Femur (tissue), 1 donor: Measurements from ENCODE around the gene SLC22A23.
A peak's percentile ranks its signal among the peaks of the same experiment; 100 is the strongest.

ENCODE experiments used
- DNase-seq: peaks from one replicate; pipeline ENCODE4 v3.0.0-alpha.2; 2017

The SLC22A23 gene

DNA sequence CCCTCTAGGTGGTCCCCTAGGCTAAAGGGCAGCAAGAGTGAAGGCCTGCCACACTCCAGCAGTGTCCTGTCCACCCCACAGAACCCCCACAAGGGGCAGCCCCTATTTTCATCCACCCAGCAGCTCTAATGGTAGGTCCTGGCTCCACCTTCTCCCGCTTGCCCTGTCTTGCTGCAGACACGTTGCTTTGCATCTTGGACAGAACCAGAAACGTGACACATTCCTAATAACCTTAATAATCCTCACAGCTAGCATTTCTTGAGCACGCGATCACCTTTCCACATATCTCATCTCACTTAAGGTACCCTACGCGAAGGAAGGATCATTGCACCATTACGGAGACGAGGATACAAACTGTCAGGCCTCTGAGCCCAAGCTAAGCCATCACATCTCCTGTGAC, 11.7 kb upstream of the SLC22A23 start:
- no peak for DNase-seq

DNA sequence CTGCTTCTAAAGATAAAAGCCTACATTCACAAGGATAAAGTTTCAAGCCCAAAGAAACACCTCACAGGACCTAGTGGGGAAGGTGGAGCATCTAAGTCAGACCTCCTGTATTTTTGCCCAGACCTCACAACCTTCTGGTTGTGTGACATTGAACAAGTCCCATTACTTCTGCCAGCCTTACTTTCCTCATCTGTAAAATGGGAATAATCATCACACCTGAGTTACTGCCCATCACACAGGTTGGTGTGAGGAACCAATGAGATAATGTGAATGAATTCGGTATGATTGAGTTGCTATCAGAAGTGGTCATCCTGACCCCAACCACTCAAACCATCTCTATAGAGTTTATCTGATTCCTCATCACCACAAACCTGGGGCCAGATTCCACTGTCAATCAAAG, 11.1 kb upstream of the SLC22A23 start:
- DNase-seq: no peak

DNA sequence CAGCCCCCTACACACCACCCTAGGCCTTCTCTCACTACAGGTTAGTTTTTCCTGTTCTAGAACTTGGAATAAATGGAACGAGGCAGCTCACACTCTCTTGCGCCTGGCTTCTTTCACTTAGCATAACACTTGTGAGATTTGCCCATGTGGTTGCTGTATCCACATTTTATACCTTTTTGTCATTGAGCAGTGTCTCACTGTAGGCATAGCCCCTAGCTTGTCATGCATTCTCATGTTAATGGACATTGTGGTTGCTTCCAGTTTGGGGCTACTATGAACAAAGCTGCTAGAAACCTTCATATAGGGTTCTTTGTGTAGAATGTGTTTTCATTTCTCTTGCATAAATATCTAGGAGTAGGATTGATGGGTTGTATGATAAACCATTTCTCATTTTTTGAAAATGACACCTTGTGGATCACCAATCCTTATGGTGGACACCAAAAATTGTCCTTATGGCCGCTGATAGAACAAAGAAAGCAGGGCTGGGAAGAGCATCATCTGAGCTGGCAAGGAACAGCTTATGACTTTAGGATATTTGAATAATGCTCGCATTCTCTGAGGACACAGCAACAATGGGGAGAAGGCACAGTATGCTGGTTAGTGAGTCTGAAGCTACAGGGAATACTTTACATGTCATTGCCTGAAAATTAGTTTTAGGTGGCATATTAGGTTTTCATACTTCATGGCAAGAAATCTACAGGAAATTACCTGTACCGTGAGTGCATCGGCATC, 9.8 kb upstream of the SLC22A23 start:
- DNase-seq: no peak

DNA sequence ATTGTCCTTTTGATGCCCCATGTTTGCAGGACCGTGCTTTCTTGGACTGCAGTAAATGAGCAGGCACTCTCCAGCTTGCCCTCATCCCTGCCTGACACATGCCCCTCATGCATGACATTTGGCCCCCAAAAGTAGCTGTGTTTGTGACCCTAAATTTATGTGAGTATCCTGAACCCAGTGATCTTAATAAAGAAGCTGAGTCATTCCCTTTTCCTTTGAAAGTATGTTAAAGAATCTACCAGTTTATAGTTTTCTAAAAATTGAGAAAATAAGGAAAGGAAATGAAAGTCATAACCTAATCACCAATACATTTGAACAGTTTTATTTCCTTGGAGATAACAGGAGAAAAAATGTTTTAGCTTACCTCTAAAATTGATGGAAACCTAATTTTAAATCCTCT, 3.4 kb upstream of the SLC22A23 start:
- no peak for DNase-seq

DNA sequence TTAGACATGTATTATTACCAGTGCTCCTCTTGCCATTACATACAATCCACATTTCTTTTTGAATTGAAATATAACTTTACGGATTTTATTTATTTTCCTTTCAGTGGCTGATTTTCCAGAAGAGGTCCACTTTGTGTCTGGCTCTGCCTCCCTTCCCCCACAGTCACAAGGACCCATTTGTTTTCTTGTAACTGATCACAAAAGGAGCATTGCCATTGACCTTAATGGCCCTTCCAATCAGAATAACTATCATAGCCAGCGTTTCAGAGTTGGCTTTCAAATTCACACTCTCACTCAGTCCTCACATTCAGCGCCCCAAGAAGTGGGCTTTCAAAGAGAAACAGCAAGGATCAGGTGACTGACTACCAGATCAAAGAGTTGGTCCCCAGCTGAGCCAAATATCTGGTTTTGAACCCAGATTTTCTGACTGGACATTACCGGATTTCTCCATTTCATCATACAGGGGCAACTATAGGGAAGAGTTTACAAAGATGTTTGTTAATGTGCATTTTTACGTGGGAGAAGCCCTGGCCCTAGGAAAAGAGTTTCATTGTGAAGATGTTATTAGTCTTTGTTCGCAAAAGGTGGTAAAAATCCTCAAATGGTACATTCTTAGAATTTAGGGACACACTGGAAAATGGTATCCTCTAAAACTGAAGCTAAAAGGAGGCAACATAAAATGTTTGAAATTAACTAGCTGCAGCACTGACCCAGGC, 2.0 kb upstream of the SLC22A23 start:
- DNase-seq: no peak

DNA sequence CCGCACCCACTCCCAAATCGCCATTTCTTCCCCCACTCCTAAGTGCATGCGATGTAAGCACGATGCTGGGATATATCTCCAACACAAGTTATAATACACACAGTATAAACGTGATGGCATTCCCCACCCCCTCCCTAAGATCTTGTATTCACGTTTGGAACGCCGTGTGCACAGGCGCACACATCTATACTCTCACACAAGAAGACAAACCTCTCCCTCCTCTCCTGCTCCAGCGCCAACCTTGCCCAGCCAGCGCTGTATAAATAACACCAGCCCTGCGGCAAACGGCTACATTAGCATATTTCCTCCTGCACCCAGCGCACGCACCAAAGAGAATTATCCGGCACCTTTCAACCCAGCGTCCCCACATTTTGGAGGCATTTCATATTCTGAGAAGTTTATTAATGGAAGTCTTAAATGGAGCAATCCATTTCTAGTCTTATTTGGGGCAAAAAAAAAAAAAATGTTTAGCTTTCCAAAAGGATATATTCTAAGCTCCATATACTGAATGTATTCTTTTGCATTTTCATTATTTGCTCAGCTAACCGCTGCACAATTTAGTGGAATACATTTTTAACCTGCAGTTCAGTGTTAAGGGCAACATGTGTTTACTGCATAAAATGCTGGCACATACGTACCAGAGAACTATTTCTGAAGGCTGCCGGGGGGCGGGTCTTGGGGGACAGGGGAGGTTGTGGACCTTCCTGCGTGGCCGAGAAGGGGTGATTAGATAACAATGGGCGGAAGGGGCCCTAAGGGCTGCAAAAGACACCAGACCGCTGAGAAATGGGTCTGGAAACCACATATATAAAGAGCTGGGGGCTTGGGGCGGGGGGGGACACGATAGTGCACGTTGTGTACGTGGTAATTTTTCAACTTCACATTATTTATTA, 1.1 kb upstream of the SLC22A23 start:
- DNase-seq: no peak

DNA sequence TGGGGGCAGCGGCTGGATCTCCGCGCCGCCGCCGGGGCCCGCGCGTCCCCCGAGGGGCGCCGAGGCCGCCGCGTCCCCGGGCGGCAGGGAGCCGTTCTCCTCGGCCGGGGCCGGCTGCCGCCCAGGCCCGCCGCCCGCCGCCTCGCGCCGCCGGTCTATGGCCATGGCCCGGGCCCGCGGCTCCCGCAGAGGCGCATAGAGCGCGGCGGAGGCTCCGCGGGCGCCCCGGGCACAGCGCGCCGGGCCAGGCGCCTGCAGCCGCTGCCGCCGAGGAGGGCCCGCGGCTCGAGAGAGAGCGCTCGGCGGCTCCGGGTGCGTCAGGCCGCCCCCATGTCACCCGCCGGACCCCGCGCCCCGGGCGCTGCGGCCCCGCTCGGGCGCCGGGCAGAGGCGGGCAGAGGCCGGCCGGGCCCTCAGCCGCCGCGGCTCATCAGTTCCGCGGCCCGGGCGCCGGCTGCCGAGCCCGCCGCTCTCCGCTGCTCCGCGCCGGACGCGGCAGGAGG, 404 bp downstream of the SLC22A23 start:
- DNase-seq: no peak

DNA sequence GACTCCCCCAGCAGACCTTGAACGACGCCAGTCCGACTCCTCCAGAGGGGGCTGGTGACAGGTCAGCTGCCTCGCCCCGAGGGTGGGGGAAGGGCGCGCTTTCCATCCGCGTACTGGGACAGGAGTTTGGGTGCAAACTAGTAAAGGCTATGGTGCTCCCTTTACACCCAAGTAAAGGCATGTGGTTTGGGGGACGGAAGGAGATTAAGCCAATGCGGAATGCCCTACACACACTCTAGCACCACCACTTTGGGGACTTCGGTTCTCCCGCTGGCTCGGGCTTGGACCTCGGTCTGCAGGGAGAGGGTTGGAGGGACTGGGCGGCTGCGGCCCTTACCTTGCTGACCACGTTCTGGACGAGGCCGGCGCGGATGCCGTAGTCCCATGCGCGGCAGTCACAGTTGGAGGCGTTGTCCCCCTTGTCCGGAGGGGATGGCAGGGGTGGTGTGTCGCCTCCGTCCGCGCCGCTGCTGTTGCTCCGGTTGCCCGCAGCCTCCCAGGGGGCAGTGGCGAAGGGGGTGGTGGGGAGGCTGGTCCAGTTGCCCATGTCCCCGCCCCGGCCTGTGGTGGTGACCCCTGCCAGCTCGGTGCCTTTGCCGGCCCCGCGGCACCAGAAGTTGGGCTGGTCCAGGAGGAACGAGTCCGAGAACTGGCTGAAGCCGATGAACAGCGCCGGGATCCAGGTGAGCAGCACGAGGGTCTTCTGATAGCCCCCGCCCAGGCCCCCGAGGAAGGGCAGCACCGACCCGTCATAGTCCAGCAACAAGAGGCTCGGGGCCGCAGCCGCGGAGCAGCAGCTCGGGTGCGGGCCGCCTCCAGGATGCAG, 1.1 kb downstream of the SLC22A23 start:
- no peak for DNase-seq

DNA sequence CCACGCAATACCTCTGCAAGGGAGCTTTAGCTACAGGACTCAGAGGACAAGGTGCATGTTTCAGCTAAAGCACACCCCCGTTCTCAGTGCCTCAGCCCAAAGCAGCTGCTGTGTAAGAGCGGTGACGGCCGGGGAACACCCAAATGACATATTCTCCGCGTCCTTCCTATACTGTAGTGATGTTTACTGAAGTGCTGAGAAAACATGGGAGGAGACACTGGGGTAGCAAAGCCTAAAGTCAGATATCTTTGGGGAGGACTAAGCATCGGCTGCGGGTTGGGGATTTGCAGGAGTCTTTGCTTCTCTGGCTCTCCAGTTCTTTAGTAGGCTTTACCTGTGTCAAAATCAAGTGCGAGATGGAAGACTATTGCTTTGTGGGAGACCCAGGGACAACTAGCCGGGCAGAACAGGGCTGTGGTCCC, 1.7 kb downstream of the SLC22A23 start:
- peak; percentile 42 for DNase-seq

DNA sequence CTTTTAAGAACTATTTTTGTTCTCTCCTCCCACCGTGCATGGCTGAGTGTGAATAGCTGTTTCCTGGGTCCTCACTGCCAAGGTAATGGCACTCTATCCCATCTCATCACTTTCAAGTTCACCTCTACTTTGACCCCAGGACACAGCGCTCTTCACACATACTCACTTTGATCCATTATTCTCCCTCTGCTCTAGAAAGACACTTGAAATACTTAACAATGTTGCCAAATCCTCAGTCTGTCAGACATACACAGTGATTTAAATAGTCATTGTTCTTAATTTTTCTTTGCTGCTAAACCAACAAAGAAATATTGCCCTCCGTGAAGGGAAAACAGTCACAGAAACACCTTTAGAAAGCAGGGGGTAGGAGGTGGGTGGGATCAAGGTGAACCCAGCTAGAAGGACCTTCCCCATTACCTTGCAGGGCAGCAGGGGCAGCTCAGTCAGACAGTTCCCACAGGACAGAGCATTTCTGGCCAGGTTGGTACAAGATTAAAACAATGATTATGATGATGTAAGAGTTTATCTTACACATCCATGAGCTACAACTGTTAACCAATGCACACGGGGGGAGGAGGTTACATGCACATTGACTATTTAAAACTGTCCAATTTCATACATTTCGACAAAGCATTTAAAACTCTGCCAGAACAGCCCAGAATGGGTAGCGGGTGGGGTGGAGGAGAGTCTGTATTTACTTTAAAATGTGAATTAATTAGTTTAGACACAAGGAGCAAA, 2.4 kb downstream of the SLC22A23 start:
- DNase-seq: no peak

DNA sequence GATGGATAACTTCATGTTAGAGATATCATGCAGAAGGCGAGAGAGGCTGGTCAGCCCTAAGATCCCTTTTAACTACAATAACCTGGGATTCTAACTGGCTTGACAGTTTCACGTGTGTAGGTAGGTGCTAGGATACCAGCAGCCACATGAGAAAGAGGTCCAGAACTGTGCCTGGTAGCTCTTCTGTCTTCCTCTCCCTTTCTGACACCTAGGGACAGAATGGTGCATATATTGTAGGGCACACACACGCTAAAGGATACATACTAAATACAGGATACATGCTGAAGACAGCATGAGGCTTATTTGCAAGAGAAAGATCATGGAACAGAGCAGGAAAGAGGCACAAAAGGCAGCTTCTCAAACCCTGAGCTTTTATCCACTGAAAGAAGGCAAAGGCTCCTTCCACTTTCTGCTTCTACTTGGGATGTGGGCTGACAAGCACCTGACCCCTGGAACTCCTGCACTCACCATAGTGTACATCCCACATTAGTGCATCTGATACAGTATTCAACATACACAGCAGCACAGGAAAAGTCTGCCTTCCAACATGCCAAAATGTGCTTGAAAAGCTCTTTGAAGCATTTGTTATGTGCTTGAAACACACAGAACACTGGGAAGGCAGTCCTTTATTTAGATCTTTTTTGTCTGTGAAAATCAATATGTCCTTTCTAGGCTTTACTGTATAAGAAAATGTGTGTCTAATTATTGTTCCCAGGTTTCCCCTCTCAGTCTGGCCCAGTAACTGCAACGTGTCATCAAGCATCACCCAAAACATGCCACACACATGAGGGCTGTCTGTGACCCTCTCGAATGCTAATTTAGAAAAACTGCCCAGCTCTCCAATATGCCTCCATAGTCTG, 3.2 kb downstream of the SLC22A23 start:
- no peak for DNase-seq

DNA sequence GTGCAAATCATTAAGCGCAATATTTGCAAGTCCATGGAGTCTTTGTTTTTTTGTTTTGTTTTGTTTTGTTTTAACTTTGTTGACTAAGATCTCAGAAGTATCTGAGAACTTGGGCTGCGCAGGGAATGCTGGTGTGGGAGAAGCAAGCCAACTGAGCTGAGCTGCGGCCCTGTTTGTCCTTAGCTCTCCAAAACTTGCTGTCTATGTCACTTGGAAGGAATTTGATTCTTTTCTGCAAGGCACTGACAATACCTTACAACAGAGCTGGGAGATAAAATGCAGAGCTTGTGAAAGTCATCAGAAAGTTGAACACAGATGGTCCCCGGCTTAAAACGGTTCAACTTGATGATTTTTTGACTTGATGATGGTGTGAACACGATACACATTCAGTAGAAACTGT, 5.4 kb downstream of the SLC22A23 start:
- no peak for DNase-seq

DNA sequence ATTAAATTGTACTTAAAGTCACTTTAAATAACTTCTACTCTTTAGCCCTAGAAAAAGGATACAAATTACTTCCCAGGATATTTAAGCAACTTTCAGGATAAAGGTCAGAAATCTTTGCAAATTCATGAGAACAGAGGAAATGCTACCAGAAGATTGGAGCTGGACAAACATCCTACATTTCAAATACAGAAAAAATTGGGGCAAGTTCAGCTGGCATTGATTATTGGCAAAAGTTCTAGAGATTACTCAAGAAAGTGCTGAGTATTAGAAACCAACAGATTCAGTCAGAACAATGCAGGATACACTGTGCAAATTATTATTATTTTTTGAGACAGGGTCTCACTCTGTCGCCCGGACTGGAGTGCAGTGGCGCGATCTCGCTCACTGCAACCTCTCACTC, 6.0 kb downstream of the SLC22A23 start:
- DNase-seq: no peak

DNA sequence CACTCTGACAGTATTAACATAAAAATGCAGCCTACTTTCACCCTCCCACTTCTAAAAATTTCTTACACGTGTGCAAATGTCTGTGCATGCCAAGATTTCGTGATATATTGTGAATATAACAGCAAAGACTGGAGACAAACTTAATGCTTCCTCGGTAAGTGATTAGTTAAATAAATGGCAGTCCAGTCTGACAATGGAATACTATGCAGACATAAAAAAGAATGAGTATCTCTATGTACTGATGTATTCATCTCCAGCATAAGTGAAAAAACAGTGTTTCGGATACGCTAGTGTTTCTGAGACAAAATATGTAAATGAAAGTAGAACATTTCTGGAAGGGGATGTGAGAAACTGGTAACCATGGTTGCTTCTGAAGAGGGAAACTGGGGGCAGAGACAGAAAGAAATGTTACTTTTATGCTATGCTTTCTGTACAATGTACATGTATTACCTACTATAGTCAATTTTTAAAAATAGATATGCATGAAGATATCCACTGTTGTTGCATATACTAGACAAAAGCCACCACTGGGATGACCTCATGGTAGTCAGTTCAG, 7.0 kb downstream of the SLC22A23 start:
- no peak for DNase-seq

DNA sequence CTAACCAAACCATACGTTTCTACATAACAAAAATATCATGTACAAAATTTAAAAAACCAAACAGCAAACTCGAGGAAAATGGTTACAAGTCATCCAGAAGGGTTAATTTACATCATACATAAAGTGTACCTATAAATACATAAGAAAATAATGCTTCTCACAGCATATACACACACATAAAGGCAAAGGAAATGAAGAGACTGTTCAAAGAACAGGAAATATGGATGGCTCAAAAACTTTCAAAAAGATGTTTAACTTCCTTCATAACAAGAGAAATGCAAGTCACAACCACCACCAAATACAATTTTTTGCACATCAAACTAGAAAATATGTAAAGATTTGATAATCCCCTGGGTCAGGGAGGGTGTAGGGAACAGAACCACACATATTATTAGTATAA, 7.5 kb downstream of the SLC22A23 start:
- no peak for DNase-seq

DNA sequence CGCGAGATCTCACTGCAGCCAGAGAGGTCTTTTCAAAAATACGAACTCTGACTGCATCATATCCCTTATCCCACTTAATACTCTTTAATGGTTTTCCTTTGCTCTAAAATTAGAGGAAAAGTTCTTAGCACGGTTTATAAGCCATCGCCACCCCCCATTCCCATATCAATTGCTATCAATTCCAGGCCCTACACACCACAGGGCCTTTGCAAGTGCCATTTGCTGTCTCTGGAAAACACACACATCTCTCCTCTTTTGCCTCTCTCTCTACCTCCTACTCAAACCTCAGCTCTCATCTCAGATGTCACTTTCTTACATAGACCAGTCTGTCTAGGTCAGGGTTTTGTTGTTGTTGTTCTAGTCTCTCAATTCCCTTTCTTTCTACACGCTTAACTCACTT, 9.8 kb downstream of the SLC22A23 start:
- DNase-seq: no peak

DNA sequence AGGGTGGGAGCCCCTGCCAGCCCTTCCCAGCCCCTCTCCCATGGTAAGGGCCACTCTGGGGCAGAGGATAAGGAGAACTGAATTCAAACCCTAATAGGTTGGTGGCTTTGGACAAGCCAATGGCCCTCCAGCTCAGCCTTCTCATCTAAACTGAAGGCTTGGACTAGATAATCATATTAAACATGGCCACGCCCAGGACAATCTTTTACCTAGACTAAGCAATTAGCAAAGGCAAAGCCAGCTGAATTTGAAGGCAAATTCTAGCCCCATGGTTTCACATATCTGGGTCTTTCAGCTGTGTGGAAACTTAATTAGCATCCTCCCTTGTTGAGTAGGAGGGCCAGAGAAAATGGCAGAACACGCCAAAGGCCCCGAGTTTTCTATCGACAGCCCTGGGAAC, 10.7 kb downstream of the SLC22A23 start:
- DNase-seq: no peak

DNA sequence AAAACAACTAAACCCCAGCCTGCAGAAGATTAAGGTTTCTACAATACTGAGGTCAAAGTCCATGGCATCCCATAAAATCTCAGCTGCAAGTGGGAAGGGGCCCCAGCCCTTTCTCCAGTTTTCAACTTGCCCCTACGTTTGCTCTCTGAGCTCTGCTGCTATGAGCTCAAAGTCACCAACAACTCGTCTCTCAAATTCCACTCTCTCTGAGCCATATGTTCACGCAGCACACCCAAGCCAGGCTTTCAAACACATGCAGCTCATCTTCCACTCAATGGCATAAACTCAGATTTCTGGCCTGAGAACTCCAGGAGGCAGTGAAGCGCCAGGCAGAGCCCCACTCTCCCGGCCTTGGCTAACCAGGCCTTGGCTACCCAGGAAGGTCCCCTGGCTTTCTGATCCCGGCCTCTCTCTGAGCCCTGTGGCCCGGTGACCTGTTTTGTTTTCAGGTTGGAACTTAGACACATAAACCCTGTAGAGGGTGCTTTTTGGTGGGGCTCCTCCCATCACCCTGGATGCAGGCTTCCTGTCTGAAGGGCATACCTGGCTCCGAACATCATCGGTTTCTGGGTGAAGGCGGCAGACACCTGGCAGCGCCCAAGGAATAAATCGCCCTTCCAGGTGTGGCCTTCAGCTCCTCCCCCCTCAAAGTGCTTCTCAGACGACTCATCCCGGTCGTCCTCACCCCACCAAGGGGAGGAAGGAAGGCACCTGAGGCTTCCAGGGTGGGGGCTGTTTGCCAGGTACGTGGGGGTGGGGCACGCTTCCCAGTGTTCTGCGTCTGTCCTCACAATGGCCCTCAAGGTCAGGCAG, 12.4 kb downstream of the SLC22A23 start:
- DNase-seq: no peak

DNA sequence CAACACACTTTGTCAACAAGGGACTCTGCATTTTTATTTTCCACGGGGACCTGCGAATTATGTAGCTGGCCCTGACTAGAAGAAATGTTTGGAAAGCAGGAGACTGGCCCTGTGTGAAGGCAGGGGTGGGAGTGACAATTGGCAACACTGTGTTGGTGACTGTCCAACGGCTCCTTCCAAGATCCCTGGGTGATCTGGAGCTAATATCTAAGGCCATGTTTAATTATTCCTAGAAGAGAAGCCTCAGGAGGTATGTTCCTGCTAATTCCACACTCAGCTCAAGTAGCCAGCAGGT, 13.7 kb downstream of the SLC22A23 start:
- DNase-seq: no peak
